H1 (cell line): ENCODE data around the gene NETO1. TPM values are rescaled to one million over a fixed set of nuclear protein-coding genes. Genes with fewer than 3 reads are reported as not detected.

Experiments
- BRCA1 ChIP-seq: IDR thresholded peaks from 2 replicates; pipeline ENCODE4 v1.6.1; 2012; ENCODE audit warnings: low read depth, low read length, improper control_type of control experiment
- CBX5 ChIP-seq: fragments of 300-800, 300-1000 bp; sonication (generic); IDR thresholded peaks from 2 replicates; pipeline ENCODE4 v1.7.1; 2016; ENCODE audit warnings: antibody characterized with exemption, low read length, low read depth
- EGR1 ChIP-seq: IDR thresholded peaks from 2 replicates; pipeline ENCODE4 v1.6.1; 2011; ENCODE audit warnings: low read depth, low read length, borderline replicate concordance
- JUN ChIP-seq: IDR thresholded peaks from 2 replicates; pipeline ENCODE4 v1.6.1; 2011; ENCODE audit warnings: low read depth, mild to moderate bottlenecking, improper control_type of control experiment, low read length
- KDM4A ChIP-seq: IDR thresholded peaks from one replicate; pipeline ENCODE4 v1.7.1; 2012; ENCODE audit warnings: low read depth, mild to moderate bottlenecking, moderate library complexity, low read length, inconsistent platforms; ENCODE audit not compliant: severe bottlenecking
- KDM5A ChIP-seq: fragments of 200-600 bp; IDR thresholded peaks from 2 replicates; pipeline ENCODE4 v1.7.1; 2012; ENCODE audit warnings: mild to moderate bottlenecking, low read length, inconsistent platforms, mixed read lengths
- RBBP5 ChIP-seq: IDR thresholded peaks from 2 replicates; pipeline ENCODE4 v1.7.1; 2012; ENCODE audit warnings: low read depth, mild to moderate bottlenecking, inconsistent platforms, low read length, moderate library complexity, borderline replicate concordance
- polyA plus RNA-seq, 7 experiments: library from polyadenylated mRNA; depleted of rRNA in 3 of 7; stranded (reverse) in 5 of 7; unstranded in 2 of 7; fragments of >200 nt in 5 of 7; fragments of 200-250 nt in 2 of 7; gene quantifications; 1 replicate in 5 of 7; 2 replicates in 1 of 7; 4 replicates in 1 of 7; pipeline versions ENCODE4 v1.2.1 to v1.2.3, GENCODE V29; 2011 to 2013; ENCODE audit warnings: missing spikeins in 2 of 7, mixed read lengths in 2 of 7
- total RNA-seq: library from RNA; stranded (reverse); fragmentation: NEBNext Ultra II Directional; extraction: Animal tissue kit (Norgen Biotek cat#: 25700); gene quantifications from 2 replicates; pipeline ENCODE4 v1.2.1, GENCODE V29; 2021
- TF ChIP-seq, protein P1 (sequence below): IDR thresholded peaks from 2 replicates; pipeline ENCODE4 v1.6.1; 2012; ENCODE audit warnings: low read length, inconsistent platforms
- TF ChIP-seq, protein P2 (sequence below): IDR thresholded peaks from 2 replicates; pipeline ENCODE4 v1.6.1; 2011; ENCODE audit warnings: low read length, improper control_type of control experiment

NETO1 gene
- total and polyA plus RNA-seq, 2 of the 8 experiments (the other 6 are each of a cell fraction or from before 2014, with no cell fraction given), result 3.0 to 19.3 TPM

- TF ChIP-seq, protein P1, sequence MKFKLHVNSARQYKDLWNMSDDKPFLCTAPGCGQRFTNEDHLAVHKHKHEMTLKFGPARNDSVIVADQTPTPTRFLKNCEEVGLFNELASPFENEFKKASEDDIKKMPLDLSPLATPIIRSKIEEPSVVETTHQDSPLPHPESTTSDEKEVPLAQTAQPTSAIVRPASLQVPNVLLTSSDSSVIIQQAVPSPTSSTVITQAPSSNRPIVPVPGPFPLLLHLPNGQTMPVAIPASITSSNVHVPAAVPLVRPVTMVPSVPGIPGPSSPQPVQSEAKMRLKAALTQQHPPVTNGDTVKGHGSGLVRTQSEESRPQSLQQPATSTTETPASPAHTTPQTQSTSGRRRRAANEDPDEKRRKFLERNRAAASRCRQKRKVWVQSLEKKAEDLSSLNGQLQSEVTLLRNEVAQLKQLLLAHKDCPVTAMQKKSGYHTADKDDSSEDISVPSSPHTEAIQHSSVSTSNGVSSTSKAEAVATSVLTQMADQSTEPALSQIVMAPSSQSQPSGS, result no peak
- TF ChIP-seq KDM5A, result no peak
- TF ChIP-seq BRCA1, result no peak
- TF ChIP-seq, protein P2, sequence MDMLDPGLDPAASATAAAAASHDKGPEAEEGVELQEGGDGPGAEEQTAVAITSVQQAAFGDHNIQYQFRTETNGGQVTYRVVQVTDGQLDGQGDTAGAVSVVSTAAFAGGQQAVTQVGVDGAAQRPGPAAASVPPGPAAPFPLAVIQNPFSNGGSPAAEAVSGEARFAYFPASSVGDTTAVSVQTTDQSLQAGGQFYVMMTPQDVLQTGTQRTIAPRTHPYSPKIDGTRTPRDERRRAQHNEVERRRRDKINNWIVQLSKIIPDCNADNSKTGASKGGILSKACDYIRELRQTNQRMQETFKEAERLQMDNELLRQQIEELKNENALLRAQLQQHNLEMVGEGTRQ, result no peak
- no peak for TF ChIP-seq JUN
- TF ChIP-seq EGR1, result no peak
- TF ChIP-seq KDM4A, result no peak
- TF ChIP-seq RBBP5, result no peak
- TF ChIP-seq CBX5, result no peak
- TF ChIP-seq, all 59 proteins: peak for 0
Measured at GRCh38 chr18:72899338-72899737, 31.6 kb upstream of the NETO1 start (continued).
